Measurements from ENCODE around the gene GLIS2.

GLIS2 gene

DNA sequence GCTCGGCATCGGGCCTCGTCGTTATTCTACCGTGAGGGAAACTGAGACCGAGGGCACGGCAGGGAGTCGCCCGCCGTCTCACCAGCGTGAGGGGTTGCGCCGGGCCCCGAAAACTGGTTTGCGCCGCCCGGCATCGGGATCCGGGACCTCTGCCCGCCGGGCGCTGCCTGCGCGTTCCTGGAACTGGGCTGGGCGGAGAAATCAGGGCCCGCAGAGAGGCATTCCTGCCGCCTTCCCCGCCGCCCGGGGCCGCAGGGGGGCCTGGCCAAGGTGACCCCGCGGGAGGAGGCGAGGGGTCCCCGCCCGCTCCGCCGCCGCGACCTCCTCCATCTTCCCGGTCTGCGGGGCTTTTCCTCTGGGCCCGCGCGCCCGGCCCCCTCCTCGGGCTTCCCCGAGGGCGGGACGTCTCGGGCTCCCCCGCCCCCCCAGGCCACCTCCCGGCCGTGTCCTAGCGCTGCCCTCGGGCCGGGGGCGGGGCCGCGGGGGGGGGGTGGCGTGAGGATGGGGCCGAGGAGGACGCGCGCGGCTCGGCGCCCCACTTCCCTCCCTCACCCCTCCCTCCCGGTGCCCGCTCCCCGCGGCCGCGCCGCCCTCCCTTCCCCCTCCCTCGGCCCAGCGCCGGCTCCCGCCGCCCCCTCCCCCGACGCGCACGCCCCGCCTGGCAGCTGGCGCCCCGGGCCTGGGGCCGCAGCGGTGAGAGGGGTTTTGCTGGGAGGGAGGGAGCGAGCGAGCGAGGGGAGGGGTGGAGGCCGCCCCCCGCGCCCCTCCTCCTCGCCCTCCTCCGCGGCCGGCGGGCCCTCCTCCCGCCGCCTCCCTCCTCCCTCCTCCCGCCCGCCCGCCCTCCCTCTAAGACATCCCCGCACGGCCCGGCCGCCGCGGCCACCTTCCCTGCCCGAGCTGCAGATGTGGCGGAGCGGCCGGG is at the start of gene GLIS2:
Gene GLIS2, plus strand, starts transcription at position 882 of the 922 bp plus-strand sequence. CDS start 16,214 bp downstream, outside the sequence.
- peak; percentile 45 for DNase-seq

DNA sequence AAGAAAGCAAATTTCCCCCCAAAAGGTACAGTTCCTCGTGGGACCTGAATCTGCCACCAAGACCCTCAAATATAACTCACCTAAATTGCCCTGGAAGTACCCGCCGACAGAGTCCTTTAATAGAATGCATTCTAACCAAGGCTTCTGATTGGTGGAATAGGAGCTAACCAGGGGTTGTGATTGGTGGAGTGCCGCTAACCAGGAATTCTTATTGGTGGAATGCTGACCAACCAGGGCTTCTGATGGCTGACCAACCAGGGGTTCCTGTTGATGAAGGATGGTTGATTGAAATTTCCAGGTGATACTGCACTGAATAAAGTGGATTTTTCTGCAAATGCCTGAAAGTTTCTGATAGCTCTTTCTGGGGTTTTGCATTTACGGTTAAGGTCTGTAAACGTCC is 49.5 kb upstream of the GLIS2 start:
- no peak for DNase-seq

DNA sequence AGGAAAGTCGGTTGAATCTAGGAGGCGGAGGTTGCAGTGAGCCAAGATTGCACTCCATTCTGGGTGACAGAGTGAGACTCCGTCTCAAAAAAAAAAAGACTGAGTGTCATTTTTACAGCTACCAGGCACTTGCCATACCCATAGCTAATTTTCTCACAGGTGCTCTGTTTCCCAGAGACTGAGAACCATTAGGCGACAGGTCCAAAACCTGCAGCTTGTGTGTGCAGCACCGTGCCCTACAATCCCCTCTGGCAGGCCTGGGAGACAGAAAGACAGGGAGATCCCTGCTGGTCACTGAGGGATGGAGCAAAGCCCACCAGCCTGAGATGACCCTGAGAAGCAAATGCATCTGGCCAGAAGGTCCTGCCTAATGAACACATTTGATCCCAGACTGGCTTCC is 45.8 kb upstream of the GLIS2 start:
- DNase-seq: no peak

DNA sequence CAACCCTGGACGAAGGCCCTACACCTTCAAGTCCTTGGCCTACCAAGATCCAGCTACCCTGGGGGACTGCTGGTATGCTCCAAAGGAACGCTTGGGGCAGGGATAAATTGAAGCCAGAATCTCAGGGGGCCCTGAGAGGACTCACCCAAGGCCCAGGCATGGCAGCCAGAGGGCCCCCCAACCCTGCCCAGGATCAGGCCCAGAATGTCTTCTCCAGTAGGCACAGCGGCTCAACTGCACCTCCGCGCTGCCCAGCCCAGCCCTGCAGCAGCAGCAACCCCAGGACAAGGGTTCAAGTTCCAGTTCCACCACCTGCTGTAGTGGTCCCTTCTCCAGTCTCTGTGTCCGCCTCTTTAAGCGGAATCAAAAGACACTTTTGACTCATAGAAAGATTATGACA is 45.3 kb upstream of the GLIS2 start:
- no peak for DNase-seq

DNA sequence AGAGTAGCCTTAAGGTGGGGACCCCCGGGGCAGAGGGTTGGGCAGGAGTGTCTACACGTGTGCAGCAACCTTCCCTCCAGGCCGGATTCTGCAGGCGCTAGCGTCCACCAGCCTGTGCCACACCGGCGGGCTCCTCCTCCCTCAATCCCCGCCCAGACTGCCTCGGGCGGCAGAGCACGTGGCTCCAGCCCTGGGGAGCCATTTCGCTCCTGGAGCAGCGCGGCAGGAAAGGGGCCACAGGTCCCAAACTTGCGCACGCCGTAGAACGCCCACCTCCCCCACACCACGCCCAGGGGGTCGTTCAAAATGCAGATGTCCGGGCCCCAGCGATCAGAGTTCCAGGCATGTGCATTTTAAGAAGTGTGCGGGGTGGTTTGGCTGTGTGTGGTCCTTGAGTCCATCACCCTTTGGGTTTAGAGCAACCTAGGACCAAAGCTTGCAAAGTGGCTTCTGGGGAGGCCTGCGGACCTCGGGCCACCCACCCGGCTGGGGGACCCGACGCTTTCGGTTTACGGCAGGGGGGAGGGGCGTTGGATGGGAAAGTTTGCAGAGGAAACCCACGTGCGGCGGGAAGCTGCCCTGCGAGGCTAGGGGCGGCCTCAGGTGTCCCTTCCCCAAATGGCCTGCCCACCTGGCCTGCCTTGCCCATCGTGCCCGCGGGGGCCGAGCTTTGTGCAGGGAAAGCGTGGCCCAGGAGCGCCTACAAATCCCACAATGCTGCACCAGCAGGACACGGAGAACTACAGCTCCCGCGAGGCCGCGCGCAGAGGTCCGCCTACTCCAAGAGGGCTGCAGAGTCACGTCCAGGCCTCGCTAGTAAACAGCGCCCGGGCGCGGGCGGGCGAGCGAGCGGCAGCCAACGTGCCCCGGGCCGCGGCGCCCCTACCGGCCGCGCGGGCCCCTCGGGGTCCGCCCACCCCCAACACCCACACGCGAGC is 44.4 kb upstream of the GLIS2 start:
- DNase-seq: peak; percentile 97

DNA sequence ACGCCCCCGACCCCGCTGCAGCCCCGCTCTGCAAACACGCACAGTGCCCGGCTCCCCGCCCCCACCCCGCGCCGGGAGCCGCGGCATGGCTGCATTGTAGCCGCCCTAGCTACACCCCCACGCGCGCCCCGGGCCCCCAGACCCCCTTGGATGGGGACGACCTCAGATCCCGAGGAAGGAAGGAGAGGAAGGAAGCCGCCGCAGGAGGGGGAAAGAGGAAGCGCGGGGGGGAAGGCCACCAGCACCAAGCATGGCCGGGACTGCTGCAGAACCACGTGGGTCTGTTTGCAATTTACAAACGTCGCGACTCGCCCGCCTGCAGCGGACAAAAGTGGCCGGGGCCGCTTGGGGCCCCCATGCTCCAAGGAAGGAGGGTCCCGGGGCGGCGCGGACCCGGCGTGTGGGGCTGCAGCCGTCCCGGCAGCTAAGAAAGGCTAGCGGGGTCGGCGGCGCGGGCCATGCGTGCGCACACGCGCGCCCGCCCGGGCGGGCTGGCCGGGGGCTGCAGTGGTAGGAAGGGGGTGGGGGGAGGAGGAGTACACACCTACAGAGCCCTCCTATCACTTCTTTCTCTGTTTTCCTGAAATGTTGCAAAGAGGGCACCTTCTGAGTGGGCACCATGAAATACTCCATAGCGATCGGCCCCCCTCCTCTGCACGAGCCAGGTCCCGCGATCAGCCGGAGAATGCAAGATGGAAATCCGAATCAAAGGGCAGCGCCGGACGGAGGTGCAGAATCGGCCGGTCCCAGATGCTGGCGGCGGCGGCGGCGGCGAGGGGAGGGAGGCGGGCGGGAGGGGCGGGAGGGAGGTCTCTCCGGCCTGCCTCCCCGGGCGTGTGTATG is 43.5 kb upstream of the GLIS2 start:
- peak; percentile 63 for DNase-seq

DNA sequence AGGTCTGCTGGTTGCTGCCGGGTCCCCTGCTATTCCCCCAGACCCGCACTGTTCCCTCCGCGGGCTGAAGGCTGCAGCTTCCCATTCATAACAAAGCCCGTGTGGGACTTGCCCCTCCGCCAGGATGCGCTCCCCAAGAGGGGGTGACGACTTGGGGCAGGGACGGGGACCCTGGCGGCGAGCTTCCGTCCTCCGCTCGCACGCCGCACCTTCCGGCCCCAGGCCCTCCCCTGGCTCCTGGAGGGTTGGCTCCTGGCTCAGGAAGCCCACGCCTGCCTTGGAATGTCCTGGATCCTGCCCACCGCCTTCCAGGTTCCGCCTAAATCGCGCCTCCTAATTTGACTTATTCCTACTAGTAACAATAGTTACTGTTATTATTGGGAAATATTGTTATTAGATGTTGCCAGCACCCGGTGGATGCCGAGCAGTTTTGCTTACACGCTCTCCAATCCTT is 42.0 kb upstream of the GLIS2 start:
- DNase-seq: peak; percentile 47

DNA sequence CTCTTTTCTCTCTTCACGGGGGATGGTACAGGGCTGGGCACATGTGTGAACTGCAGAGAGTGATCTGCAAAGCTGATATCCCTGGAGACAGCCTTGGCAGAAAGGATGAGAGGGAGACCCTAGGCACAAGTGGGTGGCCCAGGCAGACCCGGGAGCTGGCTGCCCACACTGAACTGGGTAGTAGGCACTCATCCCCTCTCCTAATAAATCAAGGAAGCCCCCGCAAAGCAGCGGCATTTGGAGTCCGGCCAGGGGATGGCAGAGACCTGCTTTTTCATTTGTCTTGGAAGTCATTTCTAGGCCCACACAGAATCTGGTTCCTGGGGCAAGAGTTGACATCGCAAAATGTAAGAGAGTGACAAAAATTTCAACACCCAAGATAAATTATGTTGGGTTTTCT is 40.0 kb upstream of the GLIS2 start:
- DNase-seq: no peak

DNA sequence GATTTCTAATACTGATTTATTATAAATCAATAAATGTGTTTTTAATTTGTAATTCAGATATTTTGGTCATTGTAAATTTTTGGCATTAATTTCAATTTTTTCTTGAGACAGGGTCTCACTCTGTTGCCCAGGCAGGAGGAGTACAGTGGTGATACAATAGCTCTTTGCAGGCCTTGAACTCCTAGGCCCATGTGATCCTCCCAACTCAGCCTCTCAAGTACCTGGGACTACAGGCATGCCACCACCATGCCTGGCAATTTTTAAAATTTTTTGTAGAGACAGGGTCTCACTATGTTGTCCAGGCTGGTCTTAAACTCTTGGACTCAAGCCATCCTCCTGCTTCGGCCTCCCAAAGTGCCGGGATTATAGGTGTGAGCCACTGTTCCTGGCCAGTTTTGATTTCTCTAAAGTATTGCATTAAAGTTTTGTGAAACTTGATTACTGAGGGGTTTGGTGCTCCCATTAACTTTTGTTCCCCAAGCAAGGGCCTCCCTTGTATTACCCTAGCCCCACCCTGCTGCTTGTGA is 37.8 kb upstream of the GLIS2 start:
- no peak for DNase-seq

DNA sequence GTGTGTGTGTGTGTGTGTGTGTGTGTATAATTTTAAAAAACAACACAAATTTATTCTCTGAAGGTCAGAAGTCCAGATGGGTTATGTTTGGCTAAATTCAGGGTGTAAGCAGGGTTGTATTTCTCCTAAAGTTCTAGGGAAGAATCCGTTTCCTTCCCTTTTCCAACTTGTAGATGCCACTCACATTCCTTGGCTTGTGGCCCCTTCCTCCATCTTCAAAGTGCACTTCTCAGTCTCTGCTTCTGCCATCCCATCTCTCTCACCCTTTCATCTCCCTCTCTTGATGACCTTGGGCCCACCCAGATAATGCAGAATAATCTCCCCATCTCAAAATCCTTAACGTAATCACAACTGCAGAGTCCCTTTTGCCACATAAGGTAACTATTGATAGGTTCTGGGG is 35.2 kb upstream of the GLIS2 start:
- DNase-seq: no peak

DNA sequence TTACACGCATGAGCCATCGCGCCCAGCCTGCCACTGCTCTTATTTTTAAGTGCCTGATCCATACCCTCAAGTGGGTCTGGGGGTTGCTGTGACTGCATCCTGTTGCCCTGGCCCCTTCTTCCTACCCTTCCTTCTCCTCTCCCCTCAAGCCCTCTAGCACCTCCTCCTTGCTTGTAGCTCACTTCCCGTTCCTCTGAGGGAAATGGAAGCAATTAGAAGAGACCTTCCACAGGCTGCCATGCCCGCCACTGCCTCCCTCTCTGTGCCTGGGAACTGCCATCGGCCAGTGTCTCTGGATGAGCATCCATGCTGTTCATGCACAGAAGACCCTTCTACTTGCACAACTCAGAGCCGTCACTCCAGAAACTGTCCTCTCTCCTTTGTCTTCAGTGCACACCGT is 32.4 kb upstream of the GLIS2 start:
- DNase-seq: no peak

DNA sequence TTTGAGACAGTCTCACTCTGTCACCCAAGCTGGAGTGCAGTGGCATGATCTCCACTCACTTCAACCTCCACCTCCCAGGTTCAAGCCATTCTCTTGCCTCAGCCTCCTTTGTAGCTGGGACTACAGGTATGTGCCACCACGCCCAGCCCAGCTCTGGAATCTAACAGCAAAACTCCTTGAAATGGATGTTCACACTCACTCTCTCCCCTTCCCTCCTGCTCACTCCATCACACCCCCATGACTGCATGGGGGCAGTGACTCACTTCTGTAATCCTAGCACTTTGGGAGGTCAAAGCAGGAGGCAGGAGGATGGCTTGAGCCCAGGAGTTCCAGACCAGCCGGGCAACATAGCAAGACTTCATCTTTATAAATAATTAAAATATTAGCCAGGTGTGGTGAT is 31.9 kb upstream of the GLIS2 start:
- DNase-seq: no peak

DNA sequence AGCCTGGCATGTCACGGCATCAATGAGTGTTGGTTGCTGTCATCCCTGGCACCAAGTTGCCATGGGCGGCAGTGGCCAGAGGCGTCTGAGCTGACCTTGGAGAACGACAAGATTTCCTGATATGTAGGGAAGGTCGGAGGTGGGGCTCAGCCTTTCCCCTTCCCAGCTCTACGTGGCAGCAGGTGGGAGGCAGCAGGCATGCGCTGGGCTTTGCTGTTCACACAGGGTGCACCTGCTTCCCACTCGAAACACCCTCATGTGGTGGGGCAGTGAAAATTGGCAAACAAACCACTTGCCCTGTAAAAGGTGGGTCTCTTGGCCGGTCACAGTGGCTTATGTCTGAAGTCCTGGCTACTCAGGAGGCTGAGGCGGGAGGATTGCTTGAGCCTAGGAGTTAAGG is 30.7 kb upstream of the GLIS2 start:
- no peak for DNase-seq

DNA sequence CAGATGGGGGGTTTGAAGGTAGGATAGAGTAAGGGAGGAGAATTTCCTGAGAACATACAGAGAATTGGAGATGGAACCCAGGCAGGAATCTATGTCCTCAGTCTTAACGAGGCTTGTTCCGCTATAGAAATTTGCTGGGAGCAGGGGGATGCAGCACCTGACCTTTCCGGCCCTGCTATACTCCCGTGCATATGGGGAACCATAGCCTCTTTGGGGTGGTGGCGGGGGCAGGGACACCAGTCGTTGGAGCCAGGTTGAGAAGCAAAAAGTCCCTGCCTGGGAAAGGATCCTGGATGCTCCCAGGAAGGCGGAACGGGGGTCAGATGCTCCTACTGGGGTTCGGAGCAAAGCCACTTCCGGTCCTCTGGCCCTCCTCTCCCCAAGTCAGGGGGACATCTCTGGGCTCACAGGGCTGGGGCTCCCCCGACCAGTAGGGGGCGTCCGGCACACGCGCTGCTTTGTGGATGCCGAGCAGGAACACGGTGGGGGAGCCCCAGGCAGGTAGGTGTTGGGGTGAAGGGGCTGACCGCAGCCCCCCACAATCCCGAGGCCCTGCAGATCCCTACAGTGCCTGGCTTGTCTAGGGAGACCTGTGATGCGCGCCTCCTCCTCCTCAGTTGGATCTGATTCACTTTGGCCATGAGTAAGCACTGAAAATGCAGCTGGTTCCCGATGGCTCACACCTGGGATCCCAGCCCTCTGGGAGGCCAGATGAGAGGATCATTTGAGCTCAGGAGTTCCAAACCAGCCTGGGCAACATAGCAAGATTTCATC is 27.5 kb upstream of the GLIS2 start:
- peak; percentile 60 for DNase-seq

DNA sequence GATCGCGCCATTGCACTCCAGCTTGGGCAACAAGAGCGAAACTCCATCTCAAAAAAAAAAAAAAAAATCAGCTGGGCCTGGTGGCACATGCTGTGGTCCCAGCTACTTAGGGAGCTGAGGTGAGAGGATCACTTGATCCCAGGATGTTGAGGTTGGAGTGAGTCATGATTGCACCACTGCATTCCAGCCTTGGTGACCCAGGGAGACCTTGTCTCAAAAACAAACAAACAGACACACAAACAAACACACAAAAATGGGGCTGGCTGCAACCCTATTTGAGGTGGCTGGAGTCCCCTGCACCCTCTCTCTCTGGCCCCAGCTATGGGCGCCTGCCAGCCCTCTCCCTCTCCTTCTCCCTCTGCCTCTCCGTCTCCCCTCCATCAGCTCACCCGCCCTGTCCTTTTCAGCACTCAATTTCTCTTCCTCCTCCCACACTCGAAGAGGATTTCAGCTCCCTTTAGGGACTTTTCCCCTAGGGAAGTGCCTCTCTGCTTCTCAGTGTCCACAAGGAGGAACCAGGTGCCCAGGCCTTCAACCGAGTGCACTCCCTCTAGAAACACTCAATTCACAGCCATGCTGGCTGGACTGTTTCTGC is 25.5 kb upstream of the GLIS2 start:
- DNase-seq: no peak

DNA sequence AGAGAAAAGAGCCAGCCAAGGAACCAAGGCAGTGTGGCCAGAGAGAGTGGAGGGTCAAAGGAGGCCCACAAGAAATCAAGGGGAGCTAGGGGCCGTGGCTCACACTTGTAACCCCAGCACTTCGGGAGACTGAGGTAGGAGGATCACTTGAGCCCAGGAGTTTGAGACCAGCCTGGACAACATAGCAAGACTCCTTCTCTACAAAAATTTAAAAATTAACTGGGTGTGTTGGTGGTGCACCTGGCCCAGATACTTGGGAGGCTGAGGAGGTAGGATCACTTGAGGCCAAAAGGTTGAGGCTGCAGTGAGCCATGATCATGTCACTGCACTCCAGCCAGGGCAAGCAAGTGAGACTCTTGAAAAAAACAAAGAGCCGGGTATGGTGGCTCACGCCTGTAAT is 24.2 kb upstream of the GLIS2 start:
- no peak for DNase-seq

DNA sequence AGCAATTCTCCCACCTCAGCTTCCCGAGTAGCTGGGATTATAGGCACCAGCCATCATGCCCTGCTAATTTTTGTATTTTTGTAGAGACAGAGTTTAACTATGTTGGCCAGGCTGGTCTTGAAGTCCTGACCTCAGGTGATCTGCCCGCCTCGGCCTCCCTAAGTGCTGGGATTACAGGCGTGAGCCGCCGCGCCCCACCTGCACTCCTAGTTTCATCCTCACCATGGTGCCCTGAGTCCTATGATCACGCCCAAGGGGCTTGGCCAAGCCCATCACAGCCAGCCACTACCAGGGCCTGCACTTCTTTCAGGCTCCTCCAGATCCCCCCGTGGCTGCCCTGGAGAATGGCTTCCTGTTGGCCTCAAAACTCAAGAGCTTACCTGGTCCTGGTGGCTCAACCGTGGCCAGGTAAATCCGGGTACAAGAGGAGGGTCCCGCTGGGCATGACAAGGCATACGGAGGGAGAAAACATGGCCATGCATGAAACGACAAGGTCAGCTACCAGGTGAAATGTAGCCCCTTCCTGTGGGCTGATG is 22.6 kb upstream of the GLIS2 start:
- no peak for DNase-seq

DNA sequence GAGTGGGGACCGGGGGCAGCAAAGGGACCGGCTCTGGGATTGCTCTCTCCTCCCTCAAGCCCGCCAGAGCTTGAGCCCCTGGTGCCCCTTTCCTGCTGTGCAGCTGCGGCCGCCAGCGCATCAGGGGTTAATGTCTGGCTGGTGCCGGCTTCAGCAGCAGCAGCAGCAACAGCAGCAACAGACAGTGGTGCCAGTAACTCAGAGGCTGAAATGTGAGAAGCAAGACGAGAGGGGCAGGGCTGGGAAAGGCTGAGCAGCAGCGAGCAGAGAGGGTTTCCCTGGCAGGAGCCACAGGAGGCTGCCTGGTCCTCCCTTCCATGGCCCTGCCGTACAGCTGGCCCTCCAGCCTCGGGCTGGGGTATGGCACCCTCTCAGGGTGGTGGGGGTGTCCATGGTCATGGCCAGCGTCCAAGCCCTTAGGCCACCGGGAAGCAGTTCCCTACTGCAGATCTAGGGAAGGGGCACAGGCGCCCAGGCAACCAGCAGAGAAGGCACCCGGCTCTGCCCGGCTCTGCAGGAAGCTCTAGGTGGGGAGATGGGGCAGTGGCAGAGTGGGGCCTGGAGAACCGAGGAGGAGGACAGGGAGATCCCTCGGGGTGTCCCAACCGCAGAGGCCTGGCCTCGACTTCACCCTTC is 21.9 kb upstream of the GLIS2 start:
- peak; percentile 90 for DNase-seq

DNA sequence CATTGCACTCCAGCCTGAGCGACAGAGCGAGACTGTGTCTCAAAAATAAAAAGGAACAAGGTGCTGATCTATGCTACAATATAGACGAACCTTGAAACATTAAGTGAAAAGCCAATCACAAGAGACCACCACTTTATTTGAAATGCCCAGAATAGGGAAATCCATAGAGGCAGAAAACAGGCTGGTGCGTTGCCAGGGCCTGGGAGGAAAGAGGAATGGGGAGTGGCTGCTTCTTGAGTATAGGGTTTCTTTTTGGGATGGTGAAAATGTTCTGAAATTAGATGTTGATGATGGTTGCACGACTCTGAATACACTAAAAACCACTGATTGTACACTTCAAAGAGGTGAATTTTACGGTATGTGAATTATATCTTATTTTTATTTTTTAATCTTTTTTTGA is 20.3 kb upstream of the GLIS2 start:
- DNase-seq: no peak

DNA sequence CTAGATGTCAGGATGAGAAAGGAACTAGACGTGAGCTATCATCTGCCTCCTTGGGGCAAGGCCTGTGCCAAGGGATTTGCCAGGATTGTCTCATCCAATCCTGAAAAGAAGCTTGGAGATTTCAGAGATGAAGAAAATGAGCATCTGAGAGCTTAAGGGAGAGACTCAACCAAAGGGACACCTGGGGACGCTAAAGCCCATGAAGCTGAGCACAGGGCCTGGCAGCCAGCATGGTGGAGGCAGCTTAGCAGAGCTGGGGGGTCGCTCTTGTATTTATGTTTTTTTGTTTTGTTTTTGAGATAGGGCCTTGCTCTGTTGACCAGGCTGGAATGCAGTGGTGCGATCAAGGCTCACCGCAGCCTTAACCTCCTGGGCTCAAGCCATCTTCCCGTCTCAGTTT is 18.4 kb upstream of the GLIS2 start:
- no peak for DNase-seq
